DND-41 (cell line): ENCODE results near the gene RBM18.

Experiments
- ATAC-seq: fragments of 200-7000 bp; cut with Tn5 transposase; 3 replicates; pipeline ENCODE4 v1.9.1; 2021; ENCODE audit warnings: low read depth; ENCODE audit not compliant: insufficient read depth
- DNase-seq: peaks from one replicate; pipeline ENCODE4 v3.0.0-alpha.2; 2020
- H2AFZ ChIP-seq: 2 replicates; pipeline ENCODE4 v1.6.0; 2012; ENCODE audit warnings: low read depth, low read length
- H3K27ac ChIP-seq: 2 replicates; pipeline ENCODE4 v1.5.1; 2012; ENCODE audit warnings: low read length, inconsistent platforms
- H3K27me3 ChIP-seq: fragments of 200-600 bp; sonication (generic); 2 replicates; pipeline ENCODE4 v1.6.0; 2012; ENCODE audit warnings: low read length, mild to moderate bottlenecking, inconsistent platforms; ENCODE audit not compliant: insufficient read depth, poor library complexity
- H3K36me3 ChIP-seq: 2 replicates; pipeline ENCODE4 v1.5.1; 2012; ENCODE audit warnings: low read length, inconsistent platforms; ENCODE audit not compliant: insufficient read depth
- H3K4me1 ChIP-seq: 2 replicates; pipeline ENCODE4 v1.5.1; 2012; ENCODE audit warnings: mild to moderate bottlenecking, low read length; ENCODE audit not compliant: insufficient read depth
- H3K4me2 ChIP-seq: 2 replicates; pipeline ENCODE4 v1.6.0; 2012; ENCODE audit warnings: mild to moderate bottlenecking, moderate library complexity, low read length, inconsistent platforms; ENCODE audit not compliant: insufficient read depth
- H3K4me3 ChIP-seq, 2 experiments: fragments of 200-600 bp in 1 of 2; shearing (Covaris generic) in 1 of 2; 2 replicates each; pipeline ENCODE4 v1.5.1; 2012 to 2016; ENCODE audit warnings: inconsistent platforms in 2 of 2, low read length in 2 of 2, mild to moderate bottlenecking in 2 of 2, low read depth in 1 of 2, moderate library complexity in 1 of 2
- H3K79me2 ChIP-seq: 2 replicates; pipeline ENCODE4 v1.6.0; 2012; ENCODE audit warnings: low read length, inconsistent platforms; ENCODE audit not compliant: insufficient read depth
- H3K9ac ChIP-seq: 2 replicates; pipeline ENCODE4 v1.6.0; 2012; ENCODE audit warnings: low read depth, mild to moderate bottlenecking, inconsistent platforms, low read length, moderate library complexity
- H3K9me3 ChIP-seq: 2 replicates; pipeline ENCODE4 v1.5.1; 2012; ENCODE audit warnings: low read length, moderate library complexity, mild to moderate bottlenecking, inconsistent platforms; ENCODE audit not compliant: insufficient read depth, severe bottlenecking
- H4K20me1 ChIP-seq: 2 replicates; pipeline ENCODE4 v1.6.0; 2012; ENCODE audit warnings: low read length; ENCODE audit not compliant: insufficient read depth
- CTCF ChIP-seq: IDR thresholded peaks from 2 replicates; pipeline ENCODE4 v1.5.1; 2012; ENCODE audit warnings: borderline replicate concordance, low read length, moderate library complexity, mild to moderate bottlenecking; ENCODE audit not compliant: poor library complexity, severe bottlenecking; ENCODE audit errors: extremely low read depth
- EZH2 ChIP-seq: IDR thresholded peaks from 3 replicates; pipeline ENCODE4 v1.6.1; 2012; ENCODE audit warnings: borderline replicate concordance, low read depth, mild to moderate bottlenecking, moderate library complexity, low read length, inconsistent platforms; ENCODE audit not compliant: severe bottlenecking

The RBM18 gene

GRCh38 chr9:122197426-122197825 lies 67.2 kb downstream of the RBM18 start:
- Histone ChIP-seq H3K9me3 (no peaks in the 10 kb centered on the region), H2AFZ (no peak overlapping the region), H3K27ac (no peak overlapping the region), H3K9ac (no peak overlapping the region), H3K36me3 (no peaks in the 10 kb centered on the region), H3K4me1 (no peaks in the 10 kb centered on the region), H3K4me2 (no peak overlapping the region), H3K4me3 (no peak overlapping the region), H3K79me2 (no peaks in the 10 kb centered on the region), H3K27me3 (no peaks in the 10 kb centered on the region), H4K20me1 (no peaks in the 10 kb centered on the region; the same call in 1 of the 2 replicates)
- TF ChIP-seq EZH2 (no peak), CTCF (no peak)
- ATAC-seq (no peak), DNase-seq (no peak)

GRCh38 chr9:122195875-122196274 lies 68.8 kb downstream of the RBM18 start:
- H3K9me3 ChIP-seq: no peaks in the 10 kb centered on the region
- TF ChIP-seq CTCF (no peak), EZH2 (no peak)
- H3K79me2 ChIP-seq: no peaks in the 10 kb centered on the region
- no peak overlapping the region for H3K4me2 ChIP-seq
- no peak overlapping the region for H2AFZ ChIP-seq
- no peak for DNase-seq
- no peak for ATAC-seq
- H3K4me3 ChIP-seq: no peak overlapping the region
- H3K9ac ChIP-seq: no peak overlapping the region
- no peak overlapping the region for H3K27ac ChIP-seq
- no peaks in the 10 kb centered on the region; the same call in 1 of the 2 replicates for H4K20me1 ChIP-seq
- no peaks in the 10 kb centered on the region for H3K27me3 ChIP-seq
- no peaks in the 10 kb centered on the region for H3K36me3 ChIP-seq
- no peaks in the 10 kb centered on the region for H3K4me1 ChIP-seq

GRCh38 chr9:122193651-122194050 lies 71.0 kb downstream of the RBM18 start:
- no peak overlapping the region for H3K27ac ChIP-seq
- ATAC-seq: no peak
- H3K27me3 ChIP-seq: no peaks in the 10 kb centered on the region

More at GRCh38 chr9:122193651-122194050, 71.0 kb downstream of the RBM18 start:
- no peak overlapping the region for H2AFZ ChIP-seq
- no peak overlapping the region for H3K4me3 ChIP-seq
- H3K4me1 ChIP-seq: no peaks in the 10 kb centered on the region
- TF ChIP-seq CTCF: no peak
- no peak for TF ChIP-seq EZH2
- DNase-seq: no peak
- no peaks in the 10 kb centered on the region for H3K36me3 ChIP-seq
- no peak overlapping the region for H3K4me2 ChIP-seq
- H3K79me2 ChIP-seq: no peaks in the 10 kb centered on the region
- no peaks in the 10 kb centered on the region; the same call in 1 of the 2 replicates for H4K20me1 ChIP-seq
- H3K9ac ChIP-seq: no peak overlapping the region
- H3K9me3 ChIP-seq: no peaks in the 10 kb centered on the region
